ENCODE results near the gene ELF4. TPM values are rescaled to one million over a fixed set of nuclear protein-coding genes. Genes with fewer than 3 reads are reported as not detected.

ELF4 gene
- total RNA-seq, 1 donor from 2014 or later = 50.6 TPM

- intact Hi-C loops (cut with micrococcal nuclease) = loop anchor here (10.0 kb wide), 2 partner anchors 249 to 311 kb away; partner anchors contain the start of genes SASH3 and SLC25A14
Observed at GRCh38 chrX:130085551-130086446, 24.5 kb downstream of the ELF4 start.

- intact Hi-C loops (cut with micrococcal nuclease) = loop anchor here (10.0 kb wide), 2 partner anchors 250 to 310 kb away; partner anchors contain the start of genes SASH3 and SLC25A14
Observed at GRCh38 chrX:130084631-130085237, 25.6 kb downstream of the ELF4 start.

- intact Hi-C loops (cut with micrococcal nuclease) = loop anchor here (2.0 to 10.0 kb wide), 3 partner anchors 185 to 309 kb away; partner anchors contain the start of genes SASH3, SLC25A14 and ZNF280C
Observed at GRCh38 chrX:130083656-130084382, 26.5 kb downstream of the ELF4 start.

- intact Hi-C loops (cut with micrococcal nuclease) = loop anchor here (2.0 to 10.0 kb wide), 3 partner anchors 186 to 308 kb away; partner anchors contain the start of genes SASH3, SLC25A14 and ZNF280C
Observed at GRCh38 chrX:130083107-130083490, 27.2 kb downstream of the ELF4 start.

- intact Hi-C loops (cut with micrococcal nuclease) = loop anchor here (1.0 to 10.0 kb wide), 9 partner anchors 10 to 308 kb away; partner anchors contain the start of genes AIFM1, BCORL1, SASH3 and SLC25A14
Observed at GRCh38 chrX:130082244-130083106, 27.8 kb downstream of the ELF4 start.

- intact Hi-C loops (cut with micrococcal nuclease) = loop anchor here (1.0 to 10.0 kb wide), 9 partner anchors 11 to 307 kb away; partner anchors contain the start of genes AIFM1, BCORL1, SASH3 and SLC25A14
Observed at GRCh38 chrX:130081421-130082045, 28.8 kb downstream of the ELF4 start.

GRCh38 chrX:130080791-130081367 lies 29.4 kb downstream of the ELF4 start:
- intact Hi-C loops (cut with micrococcal nuclease) = loop anchor here (10.0 kb wide), 2 partner anchors 254 to 306 kb away; partner anchors contain the start of genes SASH3 and SLC25A14

GRCh38 chrX:130079824-130080406 lies 30.4 kb downstream of the ELF4 start:
- intact Hi-C loops (cut with micrococcal nuclease) = loop anchor here (10.0 kb wide), 2 partner anchors 255 to 305 kb away; partner anchors contain the start of genes SASH3 and SLC25A14

- intact Hi-C loops (cut with micrococcal nuclease) = no loop called here
Observed at GRCh38 chrX:130075777-130076176, 34.5 kb downstream of the ELF4 start.

- intact Hi-C loops (cut with micrococcal nuclease) = no loop called here
Observed at GRCh38 chrX:130072345-130072740, 38.0 kb downstream of the ELF4 start.

GRCh38 chrX:130071611-130072344 lies 38.5 kb downstream of the ELF4 start:
- intact Hi-C loops (cut with micrococcal nuclease) = no loop called here

GRCh38 chrX:130066975-130067615 lies 43.2 kb downstream of the ELF4 start:
- intact Hi-C loops (cut with micrococcal nuclease) = no loop called here

GRCh38 chrX:130060122-130061069 lies 49.9 kb downstream of the ELF4 start:
- intact Hi-C loops (cut with micrococcal nuclease) = loop anchor here (1.0 to 5.0 kb wide), 4 partner anchors 38 to 453 kb away; partner anchors contain the start of gene UTP14A

- intact Hi-C loops (cut with micrococcal nuclease) = no loop called here
Observed at GRCh38 chrX:130058652-130059051, 51.6 kb downstream of the ELF4 start.

- intact Hi-C loops (cut with micrococcal nuclease) = no loop called here
Observed at GRCh38 chrX:130057209-130057608, 53.1 kb downstream of the ELF4 start.

- intact Hi-C loops (cut with micrococcal nuclease) = no loop called here
Observed at GRCh38 chrX:130055899-130056298, 54.4 kb downstream of the ELF4 start.
